Panc1 (cell line): ENCODE measurements around the gene PDE3A. TPM values are rescaled to one million over a fixed set of nuclear protein-coding genes. Genes with fewer than 3 reads are reported as not detected.

ENCODE experiments used
- ATAC-seq: fragments of 200-7000 bp; cut with Tn5 transposase; 2 replicates; pipeline ENCODE4 v1.9.1; 2020; ENCODE audit warnings: mild to moderate bottlenecking, moderate library complexity
- BruUV-seq: library from RNA; stranded (reverse); fragments of 400-500 nt; replicated peaks from 2 replicates; lab custom pipeline; 2021; lab: Mats Ljungman, UMichigan
- CTCF ChIA-PET: fragments of 300-600 bp; sonication (Branson Sonifier 250); formaldehyde crosslinking; loops from one replicate; lab custom pipeline; 2022; ENCODE audit warnings: antibody characterized with exemption; lab: Charles Lee
- POLR2A ChIA-PET: fragments of 300-600 bp; sonication (Branson Sonifier 250); formaldehyde crosslinking; loops from one replicate; lab custom pipeline; 2022; ENCODE audit warnings: antibody characterized with exemption; lab: Charles Lee
- DNase-seq: peaks from one replicate; pipeline ENCODE4 v3.0.0-alpha.2; 2010; ENCODE audit warnings: low read depth, low spot score
- H3K27ac ChIP-seq: 2 replicates; pipeline ENCODE4 v1.5.1; 2011; ENCODE audit warnings: mild to moderate bottlenecking, low read length, inconsistent platforms
- H3K27me3 ChIP-seq: fragments of 200-500 bp; sonication (Bioruptor generic); 2 replicates; pipeline ENCODE4 v1.6.0; 2014; ENCODE audit warnings: low read length, inconsistent platforms; ENCODE audit not compliant: control insufficient read depth, insufficient read depth
- H3K36me3 ChIP-seq: fragments of 200-500 bp; sonication (Bioruptor generic); 2 replicates; pipeline ENCODE4 v1.5.1; 2014; ENCODE audit warnings: inconsistent platforms, mild to moderate bottlenecking, low read length, moderate library complexity; ENCODE audit not compliant: control insufficient read depth, insufficient read depth
- H3K4me1 ChIP-seq: 2 replicates; pipeline ENCODE4 v1.5.1; 2011; ENCODE audit warnings: inconsistent platforms, mild to moderate bottlenecking, low read length, moderate library complexity; ENCODE audit not compliant: control insufficient read depth, insufficient read depth
- H3K4me3 ChIP-seq, 2 experiments: 2 replicates each; pipeline ENCODE4 v1.5.1; 2011 to 2012; ENCODE audit warnings: low read depth in 2 of 2, low read length in 2 of 2, mild to moderate bottlenecking in 2 of 2, inconsistent platforms in 1 of 2, moderate library complexity in 1 of 2
- H3K9me3 ChIP-seq: fragments of 200-500 bp; sonication (Bioruptor generic); 2 replicates; pipeline ENCODE4 v1.5.1; 2014; ENCODE audit warnings: low read depth, mild to moderate bottlenecking, inconsistent platforms, low read length, moderate library complexity; ENCODE audit not compliant: control insufficient read depth, insufficient read depth
- CTCF ChIP-seq: fragments of 450-650 bp; IDR thresholded peaks from 2 replicates; pipeline ENCODE4 v1.5.1; 2017; ENCODE audit warnings: mild to moderate bottlenecking
- POLR2AphosphoS5 ChIP-seq: IDR thresholded peaks from 2 replicates; pipeline ENCODE4 v1.6.1; 2012; ENCODE audit warnings: mild to moderate bottlenecking, low read depth, low read length, moderate library complexity
- REST ChIP-seq, 2 experiments: IDR thresholded peaks; 2 replicates each; pipeline ENCODE4 v1.6.1; 2011 to 2012; ENCODE audit warnings: low read depth in 2 of 2, control low read depth in 1 of 2, low read length in 1 of 2, mild to moderate bottlenecking in 1 of 2, moderate library complexity in 1 of 2; ENCODE audit not compliant: insufficient read depth in 1 of 2
- SIN3A ChIP-seq: IDR thresholded peaks from 2 replicates; pipeline ENCODE4 v1.6.1; 2012; ENCODE audit warnings: low read depth, mild to moderate bottlenecking, low read length, moderate library complexity, borderline replicate concordance; ENCODE audit not compliant: insufficient read depth
- TCF7L2 ChIP-seq: IDR thresholded peaks from 2 replicates; pipeline ENCODE4 v1.6.1; 2011; ENCODE audit warnings: mild to moderate bottlenecking, low read depth, low read length, inconsistent platforms
- in situ Hi-C: cut with HindIII; loops from 2 replicates; pipeline ENCODE4 v1.10.0; 2016; ENCODE audit warnings: low sequenced_read_pairs, low pct_unique_long_range_greater_than_20kb
- intact Hi-C: fragments of 100-400 bp; cut with micrococcal nuclease; formaldehyde crosslinking; loops from one replicate; pipeline ENCODE4 v1.10.0; 2022; ENCODE audit not compliant: unreplicated experiment
- total RNA-seq: library from RNA; stranded (reverse); gene quantifications from one replicate; pipeline ENCODE4 v1.2.1, GENCODE V29; 2021; ENCODE audit not compliant: unreplicated experiment

The PDE3A gene
- total RNA-seq, 1 experiment from 2014 or later = 0.03 TPM

- in situ Hi-C loops = no loop called here
- ATAC-seq (no peak), DNase-seq (no peak)
- intact Hi-C loops = no loop called here
- TF ChIP-seq REST (IDR thresholded peaks at IDR 0.05; ENCODE audit: insufficient read depth in 1 of 2, low read depth in 2 of 2, low read length in 1 of 2) (no peak), CTCF (no peak), POLR2AphosphoS5 (no peak), TCF7L2 (no peak), SIN3A (no peak)
- H3K4me3 ChIP-seq = no peak overlapping the region
- no peaks in the 10 kb centered on the region for H3K27me3 ChIP-seq
- ChIA-PET CTCF (no interaction called here), POLR2A (no interaction called here)
- no peaks in the 10 kb centered on the region for H3K4me1 ChIP-seq
- H3K27ac ChIP-seq = no peak overlapping the region
- no peaks in the 10 kb centered on the region for H3K9me3 ChIP-seq
- no peaks in the 10 kb centered on the region for H3K36me3 ChIP-seq
- BruUV-seq = no TSS peak
Observed at GRCh38 chr12:20718294-20718693, 350.0 kb downstream of the PDE3A start.

- no TSS peak for BruUV-seq
- CTCF ChIA-PET = no interaction called here
Observed at GRCh38 chr12:20722142-20722541, 353.8 kb downstream of the PDE3A start.

More at GRCh38 chr12:20722142-20722541, 353.8 kb downstream of the PDE3A start:
- ATAC-seq (no peak), DNase-seq (no peak)
- Histone ChIP-seq H3K4me3 (no peak overlapping the region), H3K4me1 (no peaks in the 10 kb centered on the region), H3K36me3 (no peaks in the 10 kb centered on the region), H3K9me3 (no peaks in the 10 kb centered on the region), H3K27ac (no peak overlapping the region), H3K27me3 (no peaks in the 10 kb centered on the region)
- TF ChIP-seq CTCF (no peak), POLR2AphosphoS5 (no peak), REST (IDR thresholded peaks at IDR 0.05; ENCODE audit: insufficient read depth in 1 of 2, low read depth in 2 of 2, low read length in 1 of 2) (no peak), TCF7L2 (no peak), SIN3A (no peak)
- in situ Hi-C loops = no loop called here
- POLR2A ChIA-PET = no interaction called here
- intact Hi-C loops = no loop called here
